Activated T-cell treated with anti-CD3 and anti-CD28 coated beads, Interleukin-2, amount 50 U/mL, for 4 hours (primary cell): ENCODE measurements around the gene FBXL17. TPM values are rescaled to one million over a fixed set of nuclear protein-coding genes. Genes with fewer than 3 reads are reported as not detected.

Experiments used
- ATAC-seq, 2 donors: fragments of 200-7000 bp; cut with Tn5 transposase; one replicate each; pipeline ENCODE4 v1.10.0; 2021
- DNase-seq: peaks from one replicate; pipeline ENCODE4 v3.0.0-alpha.2; 2020
- H3K27me3 Mint-ChIP-seq: one replicate; pipeline ENCODE4 v1.8.0; 2021; ENCODE audit warnings: low read depth, mixed read lengths
- H3K36me3 Mint-ChIP-seq: one replicate; pipeline ENCODE4 v1.8.0; 2022; ENCODE audit warnings: mixed read lengths; ENCODE audit not compliant: insufficient read depth
- H3K4me1 Mint-ChIP-seq: one replicate; pipeline ENCODE4 v1.8.0; 2021; ENCODE audit warnings: low read depth, mixed read lengths
- H3K4me3 Mint-ChIP-seq: one replicate; pipeline ENCODE4 v1.8.0; 2021; ENCODE audit warnings: mild to moderate bottlenecking, moderate library complexity, mixed read lengths
- H3K9me3 Mint-ChIP-seq: one replicate; pipeline ENCODE4 v1.8.0; 2021; ENCODE audit warnings: mixed read lengths
- total RNA-seq, 3 donors: library from RNA; stranded (reverse); gene quantifications; one replicate each; pipeline ENCODE4 v1.2.1, GENCODE V29; 2021

Gene FBXL17
- total RNA-seq, 3 donors from 2014 or later, result 5.9 to 6.6 (median 6.5) TPM

- Mint-ChIP-seq H3K9me3 (peaks cover 12% of the 10 kb centered on the region), H3K4me1 (no peaks in the 10 kb centered on the region), H3K4me3 (no peak overlapping the region), H3K27me3 (no peaks in the 10 kb centered on the region), H3K36me3 (peaks cover 51% of the 10 kb centered on the region)
- DNase-seq, result no peak
- no peak for ATAC-seq
Measured at GRCh38 chr5:108220834-108221233, 161.1 kb downstream of the FBXL17 start.

GRCh38 chr5:108216890-108217289 is 165.0 kb downstream of the FBXL17 start:
- Mint-ChIP-seq H3K27me3 (no peaks in the 10 kb centered on the region), H3K4me3 (no peak overlapping the region), H3K36me3 (peaks cover 43% of the 10 kb centered on the region), H3K9me3 (peaks cover 15% of the 10 kb centered on the region), H3K4me1 (no peaks in the 10 kb centered on the region)
- DNase-seq (no peak), ATAC-seq (no peak)

GRCh38 chr5:108214857-108215256 is 167.0 kb downstream of the FBXL17 start:
- Mint-ChIP-seq H3K27me3 (no peaks in the 10 kb centered on the region), H3K9me3 (peaks cover 15% of the 10 kb centered on the region), H3K36me3 (peaks cover 34% of the 10 kb centered on the region), H3K4me1 (no peaks in the 10 kb centered on the region), H3K4me3 (no peak overlapping the region)
- ATAC-seq (no peak), DNase-seq (no peak)

GRCh38 chr5:108212775-108213346 is 169.0 kb downstream of the FBXL17 start:
- ATAC-seq (no peak), DNase-seq (no peak)
- no peak overlapping the region for H3K4me3 Mint-ChIP-seq
- H3K36me3 Mint-ChIP-seq, result peaks cover 25% of the 10 kb centered on the region
- H3K27me3 Mint-ChIP-seq, result no peaks in the 10 kb centered on the region
- H3K9me3 Mint-ChIP-seq, result peaks cover 11% of the 10 kb centered on the region
- H3K4me1 Mint-ChIP-seq, result no peaks in the 10 kb centered on the region

- no peak for ATAC-seq
- Mint-ChIP-seq H3K9me3 (no peaks in the 10 kb centered on the region), H3K4me1 (no peaks in the 10 kb centered on the region), H3K27me3 (no peaks in the 10 kb centered on the region), H3K4me3 (no peak overlapping the region), H3K36me3 (no peaks in the 10 kb centered on the region)
- DNase-seq, result no peak
Measured at GRCh38 chr5:108206707-108207106, 175.2 kb downstream of the FBXL17 start.

GRCh38 chr5:108201721-108202120 is 180.2 kb downstream of the FBXL17 start:
- Mint-ChIP-seq H3K4me3 (no peak overlapping the region), H3K4me1 (no peaks in the 10 kb centered on the region), H3K9me3 (no peaks in the 10 kb centered on the region), H3K27me3 (no peaks in the 10 kb centered on the region), H3K36me3 (peaks cover 5% of the 10 kb centered on the region)
- ATAC-seq, result no peak
- no peak for DNase-seq

GRCh38 chr5:108196276-108196675 is 185.6 kb downstream of the FBXL17 start:
- no peaks in the 10 kb centered on the region for H3K4me1 Mint-ChIP-seq
- H3K36me3 Mint-ChIP-seq, result peaks cover 9% of the 10 kb centered on the region
- ATAC-seq (no peak), DNase-seq (no peak)
- no peaks in the 10 kb centered on the region for H3K9me3 Mint-ChIP-seq
- no peak overlapping the region for H3K4me3 Mint-ChIP-seq
- no peaks in the 10 kb centered on the region for H3K27me3 Mint-ChIP-seq

GRCh38 chr5:108193021-108193795 is 188.7 kb downstream of the FBXL17 start:
- Mint-ChIP-seq H3K4me3 (no peak overlapping the region), H3K27me3 (no peaks in the 10 kb centered on the region), H3K4me1 (no peaks in the 10 kb centered on the region), H3K9me3 (no peaks in the 10 kb centered on the region), H3K36me3 (peaks cover 12% of the 10 kb centered on the region)
- ATAC-seq (no peak), DNase-seq (no peak)

GRCh38 chr5:108184940-108185339 is 197.0 kb downstream of the FBXL17 start:
- H3K4me1 Mint-ChIP-seq, result no peaks in the 10 kb centered on the region

GRCh38 chr5:108181975-108182374 is 199.9 kb downstream of the FBXL17 start:
- no peaks in the 10 kb centered on the region for H3K27me3 Mint-ChIP-seq
- peaks cover 20% of the 10 kb centered on the region for H3K36me3 Mint-ChIP-seq
- no peaks in the 10 kb centered on the region for H3K9me3 Mint-ChIP-seq
- DNase-seq (no peak), ATAC-seq (no peak)
- H3K4me1 Mint-ChIP-seq, result no peaks in the 10 kb centered on the region
- no peak overlapping the region for H3K4me3 Mint-ChIP-seq

More at GRCh38 chr5:108184940-108185339, 197.0 kb downstream of the FBXL17 start:
- DNase-seq, result no peak
- Mint-ChIP-seq H3K9me3 (no peaks in the 10 kb centered on the region), H3K36me3 (peaks cover 19% of the 10 kb centered on the region), H3K27me3 (no peaks in the 10 kb centered on the region), H3K4me3 (no peak overlapping the region)
- ATAC-seq, result no peak

GRCh38 chr5:108174286-108174685 is 207.6 kb downstream of the FBXL17 start:
- Mint-ChIP-seq H3K4me3 (no peak overlapping the region), H3K9me3 (no peaks in the 10 kb centered on the region), H3K4me1 (no peaks in the 10 kb centered on the region), H3K27me3 (no peaks in the 10 kb centered on the region), H3K36me3 (peaks cover 8% of the 10 kb centered on the region)
- DNase-seq (no peak), ATAC-seq (no peak)

- DNase-seq (no peak), ATAC-seq (no peak)
- Mint-ChIP-seq H3K36me3 (peaks cover 2% of the 10 kb centered on the region), H3K9me3 (no peaks in the 10 kb centered on the region), H3K4me1 (no peaks in the 10 kb centered on the region), H3K27me3 (no peaks in the 10 kb centered on the region), H3K4me3 (no peak overlapping the region)
Measured at GRCh38 chr5:108171759-108172158, 210.1 kb downstream of the FBXL17 start.

- no peaks in the 10 kb centered on the region for H3K4me1 Mint-ChIP-seq
- H3K9me3 Mint-ChIP-seq, result no peaks in the 10 kb centered on the region
- H3K36me3 Mint-ChIP-seq, result peaks cover 2% of the 10 kb centered on the region
- DNase-seq, result no peak
- no peak for ATAC-seq
- H3K4me3 Mint-ChIP-seq, result no peak overlapping the region
- H3K27me3 Mint-ChIP-seq, result no peaks in the 10 kb centered on the region
Measured at GRCh38 chr5:108168915-108169314, 213.0 kb downstream of the FBXL17 start.

GRCh38 chr5:108167174-108167573 is 214.7 kb downstream of the FBXL17 start:
- no peaks in the 10 kb centered on the region for H3K4me1 Mint-ChIP-seq
- ATAC-seq (no peak), DNase-seq (no peak)
- H3K9me3 Mint-ChIP-seq, result no peaks in the 10 kb centered on the region
- H3K27me3 Mint-ChIP-seq, result no peaks in the 10 kb centered on the region
- H3K36me3 Mint-ChIP-seq, result peaks cover 2% of the 10 kb centered on the region
- no peak overlapping the region for H3K4me3 Mint-ChIP-seq

- no peak for DNase-seq
- no peaks in the 10 kb centered on the region for H3K27me3 Mint-ChIP-seq
- H3K4me3 Mint-ChIP-seq, result no peak overlapping the region
Measured at GRCh38 chr5:108164574-108164973, 217.3 kb downstream of the FBXL17 start.

More at GRCh38 chr5:108164574-108164973, 217.3 kb downstream of the FBXL17 start:
- ATAC-seq, result no peak
- Mint-ChIP-seq H3K9me3 (no peaks in the 10 kb centered on the region), H3K36me3 (peaks cover 5% of the 10 kb centered on the region), H3K4me1 (no peaks in the 10 kb centered on the region)
